Measurements from ENCODE around the gene LY6G5C. TPM values are rescaled to one million over a fixed set of nuclear protein-coding genes. Genes with fewer than 3 reads are reported as not detected.

Gene LY6G5C
- total RNA-seq, 1 experiment from 2014 or later: 1.7 TPM

GRCh38 chr6:31729979-31730630 is 49.2 kb upstream of the LY6G5C start:
- H3K4me2 ChIP-seq (ENCODE audit: low read length): peak overlapping the region; percentile 98
- CTCF ChIA-PET: interaction anchor here (0.6 to 2.3 kb wide), 5 partner anchors 8 to 132 kb away, joined by 3 to 13 read pairs (median 4); partner anchors contain the start of gene NEU1
- no peak overlapping the region for H2AFZ ChIP-seq (ENCODE audit: low read depth, low read length, poor library complexity, severe bottlenecking)
- no peaks in the 10 kb centered on the region for H3K9me2 ChIP-seq (ENCODE audit: insufficient read depth)
- no TSS peak for BruUV-seq (replicated peaks)
- intact Hi-C loops (cut with micrococcal nuclease): loop anchor here (2.0 kb wide), 1 partner anchor 49 kb away; the partner anchor contains the start of gene LY6G5C
- peak overlapping the region; percentile 90 for H3K27ac ChIP-seq (ENCODE audit: low read depth, low read length)
- POLR2A ChIA-PET: interaction anchor here (1.4 to 2.2 kb wide), 4 partner anchors 9 to 97 kb away, joined by 5 to 12 read pairs (median 9); partner anchors contain the start of genes ABHD16A, HSPA1B and MSH5
- H3K9ac ChIP-seq (ENCODE audit: low read length): peak overlapping the region; percentile 72
- peaks cover 30% of the 10 kb centered on the region for H3K79me2 ChIP-seq (ENCODE audit: insufficient read depth, low read length)
- RAD21 ChIA-PET (ENCODE audit: low non-redundant PET in 1 of 2, low total read pairs in 2 of 2, uncharacterized antibody in 2 of 2, unreplicated experiment in 2 of 2): interaction anchor here in 1 of 2 experiments (0.6 to 0.7 kb wide), 2 partner anchors 19 to 27 kb away, joined by 3 read pairs; partner anchors contain the start of gene ABHD16A
- no peaks in the 10 kb centered on the region for H3K27me3 ChIP-seq (ENCODE audit: insufficient read depth, low read length)
- peaks cover 28 to 31% of the 10 kb centered on the region in 2 experiments for H3K36me3 ChIP-seq (ENCODE audit: control insufficient read depth in 1 of 2, insufficient read depth in 2 of 2, low read length in 2 of 2)
- DNase-seq (ENCODE audit: low read depth, low spot score): peak; percentile 56
- no peaks in the 10 kb centered on the region for H3K9me3 ChIP-seq (ENCODE audit: control insufficient read depth in 1 of 2, insufficient read depth in 1 of 2, low read depth in 1 of 2, low read length in 2 of 2)
- TF ChIP-seq ATF3 (IDR thresholded peaks at IDR 0.05) (no peak), POLR2AphosphoS5 (IDR thresholded peaks at IDR 0.05; ENCODE audit: low read depth, low read length) (peak; percentile 89), SP1 (IDR thresholded peaks at IDR 0.05; ENCODE audit: low read depth) (no peak), SIN3A (IDR thresholded peaks at IDR 0.05; ENCODE audit: low read depth) (no peak), POLR2A (IDR thresholded peaks at IDR 0.05; ENCODE audit: borderline replicate concordance, extremely low read depth, insufficient read depth, insufficient read length) (no peak), EZH2phosphoT487 (IDR thresholded peaks at IDR 0.05; ENCODE audit: borderline replicate concordance) (no peak)
- H3K4me3 ChIP-seq (replicated peaks in 1 of 2; ENCODE audit: low read depth in 1 of 2, low read length in 2 of 2): peak overlapping the region; percentile 70 to 72
- ATAC-seq: peak; percentile 79
- H3K4me1 ChIP-seq (ENCODE audit: control insufficient read depth in 1 of 2, insufficient read depth in 2 of 2, low read length in 2 of 2): peaks cover 12 to 39% of the 10 kb centered on the region in 2 experiments
- no peaks in the 10 kb centered on the region; the same call in 1 of the 2 replicates for H4K20me1 ChIP-seq (ENCODE audit: insufficient read depth)

GRCh38 chr6:31729515-31729978 is 48.7 kb upstream of the LY6G5C start:
- peaks cover 28 to 31% of the 10 kb centered on the region in 2 experiments for H3K36me3 ChIP-seq (ENCODE audit: control insufficient read depth in 1 of 2, insufficient read depth in 2 of 2, low read length in 2 of 2)
- peak overlapping the region; percentile 90 for H3K27ac ChIP-seq (ENCODE audit: low read depth, low read length)
- intact Hi-C loops (cut with micrococcal nuclease): no loop called here
- H3K27me3 ChIP-seq (ENCODE audit: insufficient read depth, low read length): no peaks in the 10 kb centered on the region
- no TSS peak for BruUV-seq (replicated peaks)
- DNase-seq (ENCODE audit: low read depth, low spot score) (peak; percentile 70), ATAC-seq (peak; percentile 82)
- H4K20me1 ChIP-seq (ENCODE audit: insufficient read depth): no peaks in the 10 kb centered on the region; the same call in 1 of the 2 replicates
- H3K4me2 ChIP-seq (ENCODE audit: low read length): peak overlapping the region; percentile 98
- H3K79me2 ChIP-seq (ENCODE audit: insufficient read depth, low read length): peaks cover 24% of the 10 kb centered on the region
- CTCF ChIA-PET: interaction anchor here (0.6 to 2.3 kb wide), 4 partner anchors 9 to 133 kb away, joined by 3 to 13 read pairs (median 8); partner anchors contain the start of gene NEU1
- H3K9ac ChIP-seq (ENCODE audit: low read length): peak overlapping the region; percentile 72
- H3K4me3 ChIP-seq (replicated peaks in 1 of 2; ENCODE audit: low read depth in 1 of 2, low read length in 2 of 2): peak overlapping the region; percentile 70 to 72
- no peaks in the 10 kb centered on the region for H3K9me2 ChIP-seq (ENCODE audit: insufficient read depth)
- no peaks in the 10 kb centered on the region for H3K9me3 ChIP-seq (ENCODE audit: control insufficient read depth in 1 of 2, insufficient read depth in 1 of 2, low read depth in 1 of 2, low read length in 2 of 2)
- H3K4me1 ChIP-seq (ENCODE audit: control insufficient read depth in 1 of 2, insufficient read depth in 2 of 2, low read length in 2 of 2): peaks cover 12 to 35% of the 10 kb centered on the region in 2 experiments
- no peak overlapping the region for H2AFZ ChIP-seq (ENCODE audit: low read depth, low read length, poor library complexity, severe bottlenecking)
- RAD21 ChIA-PET (ENCODE audit: low non-redundant PET in 1 of 2, low total read pairs in 2 of 2, uncharacterized antibody in 2 of 2, unreplicated experiment in 2 of 2): interaction anchor here in 1 of 2 experiments (0.6 to 0.7 kb wide), 2 partner anchors 18 to 26 kb away, joined by 3 read pairs; partner anchors contain the start of gene ABHD16A
- POLR2A ChIA-PET: interaction anchor here (0.6 to 2.2 kb wide), 5 partner anchors 10 to 98 kb away, joined by 3 to 12 read pairs (median 8); partner anchors contain the start of genes ABHD16A, HSPA1B, LY6G5C and MSH5
- TF ChIP-seq YY1 (IDR thresholded peaks at IDR 0.05; ENCODE audit: extremely low read depth, insufficient replicate concordance, low read depth, low read length) (no peak), JUND (IDR thresholded peaks at IDR 0.05) (no peak), ATF3 (IDR thresholded peaks at IDR 0.05) (no peak), RAD21 (IDR thresholded peaks at IDR 0.05; ENCODE audit: low read depth) (no peak), SRF (IDR thresholded peaks at IDR 0.05; ENCODE audit: low read depth) (no peak), ZFX (IDR thresholded peaks at IDR 0.05) (no peak), POLR2A (IDR thresholded peaks at IDR 0.05; ENCODE audit: borderline replicate concordance, extremely low read depth, insufficient read depth, insufficient read length) (no peak), CEBPB (IDR thresholded peaks at IDR 0.05; ENCODE audit: low read depth) (no peak), EZH2 (IDR thresholded peaks at IDR 0.05) (no peak), FOSL1 (IDR thresholded peaks at IDR 0.05; ENCODE audit: low read depth) (no peak), SP1 (IDR thresholded peaks at IDR 0.05; ENCODE audit: low read depth) (no peak), EGR1 (IDR thresholded peaks at IDR 0.05; ENCODE audit: low read depth) (no peak), REST (IDR thresholded peaks at IDR 0.05; ENCODE audit: low read depth) (no peak)
